ENCODE measurements around the gene SHISA2. TPM values are rescaled to one million over a fixed set of nuclear protein-coding genes. Genes with fewer than 3 reads are reported as not detected.
"Not testable (repeated sequence)": the region's sequence is repeated elsewhere in the genome, so short reads cannot be mapped to it uniquely, and the experiment has no call there.

The SHISA2 gene
- polyA plus RNA-seq (2012; ENCODE audit: insufficient read depth, insufficient read length, low read depth) = not detected

DNA sequence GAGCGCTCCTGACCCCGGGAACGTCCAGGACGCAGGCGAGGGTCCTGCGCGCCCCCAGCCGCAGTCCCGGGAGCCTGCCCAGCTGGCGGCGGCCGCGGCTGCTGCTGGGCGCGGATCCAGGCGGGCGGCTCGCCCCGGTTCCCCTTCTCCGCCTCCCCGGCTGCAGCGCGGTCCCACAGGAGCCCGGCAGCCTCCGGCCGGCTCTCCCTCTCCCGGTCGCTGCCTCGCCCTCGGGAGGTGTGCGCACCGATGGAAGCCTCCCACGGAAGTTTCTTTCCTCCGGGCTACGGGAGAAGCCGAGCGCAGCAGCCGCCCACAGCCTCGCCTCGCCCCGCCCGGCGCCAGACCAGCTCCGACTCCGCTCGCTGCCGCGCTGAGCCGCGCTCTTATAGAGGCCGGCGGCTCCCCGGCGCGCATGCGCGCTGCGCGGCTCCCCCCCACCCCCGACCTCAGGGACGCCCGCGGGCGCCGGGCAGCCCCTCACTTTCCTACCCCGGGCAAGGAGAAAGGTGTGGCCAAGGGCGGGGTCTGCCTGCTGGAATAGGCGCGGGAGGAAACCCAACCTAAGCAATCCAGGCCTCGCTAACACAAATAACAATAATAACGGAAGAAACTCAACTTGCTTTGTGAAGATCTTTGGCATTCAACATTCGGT, at the start of gene SHISA2:
SHISA2 (minus strand) TSS at position 360 of the 655 bp plus-strand sequence. CDS start 1,041 bp downstream, outside the sequence.
- Histone ChIP-seq H3K36me3 (no peaks in the 10 kb centered on the region), H3K27me3 (peaks cover 68% of the 10 kb centered on the region), H3K9me3 (no peaks in the 10 kb centered on the region; the same call in 1 of the 2 replicates), H3K4me3 (ENCODE audit: low read depth, low read length) (no peak within 1 kb of the TSS), H3K4me1 (no peaks in the 10 kb centered on the region)
- TF ChIP-seq, protein P1, sequence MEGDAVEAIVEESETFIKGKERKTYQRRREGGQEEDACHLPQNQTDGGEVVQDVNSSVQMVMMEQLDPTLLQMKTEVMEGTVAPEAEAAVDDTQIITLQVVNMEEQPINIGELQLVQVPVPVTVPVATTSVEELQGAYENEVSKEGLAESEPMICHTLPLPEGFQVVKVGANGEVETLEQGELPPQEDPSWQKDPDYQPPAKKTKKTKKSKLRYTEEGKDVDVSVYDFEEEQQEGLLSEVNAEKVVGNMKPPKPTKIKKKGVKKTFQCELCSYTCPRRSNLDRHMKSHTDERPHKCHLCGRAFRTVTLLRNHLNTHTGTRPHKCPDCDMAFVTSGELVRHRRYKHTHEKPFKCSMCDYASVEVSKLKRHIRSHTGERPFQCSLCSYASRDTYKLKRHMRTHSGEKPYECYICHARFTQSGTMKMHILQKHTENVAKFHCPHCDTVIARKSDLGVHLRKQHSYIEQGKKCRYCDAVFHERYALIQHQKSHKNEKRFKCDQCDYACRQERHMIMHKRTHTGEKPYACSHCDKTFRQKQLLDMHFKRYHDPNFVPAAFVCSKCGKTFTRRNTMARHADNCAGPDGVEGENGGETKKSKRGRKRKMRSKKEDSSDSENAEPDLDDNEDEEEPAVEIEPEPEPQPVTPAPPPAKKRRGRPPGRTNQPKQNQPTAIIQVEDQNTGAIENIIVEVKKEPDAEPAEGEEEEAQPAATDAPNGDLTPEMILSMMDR (IDR thresholded peaks at IDR 0.05; ENCODE audit: low read depth, low read length) = no peak
- peak; percentile 33 for DNase-seq

DNA sequence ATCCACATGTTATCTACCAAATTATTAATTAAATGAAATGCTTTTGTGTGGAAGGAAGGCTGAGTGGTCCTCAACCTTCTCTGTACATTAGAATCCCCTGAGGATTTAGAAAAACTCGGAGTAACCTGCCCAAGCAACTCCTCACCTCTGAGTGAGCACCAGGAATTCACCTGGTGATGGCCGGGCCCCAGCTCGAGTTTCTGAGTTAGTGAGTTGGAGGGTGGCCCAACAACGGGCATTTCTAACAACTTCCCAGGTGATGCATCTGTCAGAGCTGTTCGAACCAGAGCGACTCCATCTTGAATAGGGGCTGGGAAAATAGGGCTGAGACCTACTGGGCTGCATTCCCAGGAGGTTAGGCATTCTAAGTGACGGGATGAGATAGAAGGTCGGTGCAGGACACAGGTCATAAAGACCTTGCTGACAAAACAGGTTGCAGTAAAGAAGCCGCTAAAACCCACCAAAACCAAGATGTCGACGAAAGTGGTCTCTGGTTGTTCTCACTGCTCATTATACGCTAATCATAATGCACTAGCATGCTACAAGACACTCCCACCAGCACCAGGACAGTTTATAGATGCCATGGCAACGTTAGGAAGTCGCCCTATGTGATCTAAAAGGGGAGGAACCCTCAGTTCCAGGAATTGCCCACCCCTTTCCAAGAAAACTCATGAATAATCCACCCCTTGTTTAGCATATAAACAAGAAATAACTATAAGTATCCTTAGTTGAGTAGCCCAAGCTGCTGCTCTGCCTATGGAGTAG, 44.2 kb upstream of the SHISA2 start:
- DNase-seq = no peak
- Histone ChIP-seq H3K4me3 (ENCODE audit: low read depth, low read length) (no peak overlapping the region), H3K4me1 (no peaks in the 10 kb centered on the region), H3K36me3 (no peaks in the 10 kb centered on the region), H3K9me3 (no peaks in the 10 kb centered on the region), H3K27me3 (no peaks in the 10 kb centered on the region)
- TF ChIP-seq, protein P1 (IDR thresholded peaks at IDR 0.05; ENCODE audit: low read depth, low read length) = no peak

DNA sequence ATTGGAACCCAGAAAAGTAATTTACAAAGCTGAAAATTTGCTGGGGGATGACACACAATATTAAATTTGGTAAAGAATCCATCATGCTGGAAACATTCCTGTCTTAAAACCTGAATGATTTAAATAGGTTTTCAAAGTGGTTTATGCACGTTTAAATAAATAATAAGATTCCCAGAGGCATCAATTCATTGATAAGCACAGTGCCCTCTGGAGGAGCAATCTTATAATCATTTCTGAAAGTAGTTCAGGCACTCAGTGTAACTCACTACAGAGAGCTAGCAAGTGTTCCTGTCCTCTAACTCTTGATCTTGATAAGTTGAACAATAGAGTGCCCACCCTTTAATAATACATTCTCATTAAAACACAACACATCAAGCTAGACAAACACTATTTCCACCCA, 43.5 kb upstream of the SHISA2 start:
- no peak for DNase-seq
- no peaks in the 10 kb centered on the region for H3K36me3 ChIP-seq
- no peaks in the 10 kb centered on the region for H3K27me3 ChIP-seq
- no peaks in the 10 kb centered on the region for H3K4me1 ChIP-seq
- TF ChIP-seq, protein P1 (IDR thresholded peaks at IDR 0.05; ENCODE audit: low read depth, low read length) = 0 out of 2 replicates have a peak, but pooled peaks have one; percentile 1
- no peaks in the 10 kb centered on the region for H3K9me3 ChIP-seq
- no peak overlapping the region for H3K4me3 ChIP-seq (ENCODE audit: low read depth, low read length)

DNA sequence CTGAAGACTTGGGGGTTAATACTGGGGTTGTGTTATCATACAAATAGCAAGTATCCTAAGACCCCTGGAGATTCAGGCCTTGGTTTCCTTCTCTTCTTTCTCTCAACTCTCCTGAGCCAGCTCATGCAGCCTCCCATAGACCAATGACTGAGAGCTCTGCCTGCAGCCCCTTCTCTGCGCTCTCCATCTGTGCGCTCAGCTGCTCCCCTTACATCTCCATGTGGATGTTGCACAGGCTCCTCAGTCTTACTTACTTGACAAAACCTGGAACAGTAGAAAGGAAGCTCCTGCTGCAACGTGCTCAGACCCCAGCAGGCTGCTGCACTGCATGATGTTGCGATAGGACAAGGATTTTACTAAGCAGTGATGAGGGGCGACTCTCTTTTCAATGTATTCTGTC, 25.0 kb upstream of the SHISA2 start:
- H3K9me3 ChIP-seq; DNase-seq; H3K4me1 ChIP-seq; H3K36me3 ChIP-seq; H3K4me3 ChIP-seq (ENCODE audit: low read depth, low read length): not testable (repeated sequence)
- peaks cover 12% of the 10 kb centered on the region for H3K27me3 ChIP-seq

DNA sequence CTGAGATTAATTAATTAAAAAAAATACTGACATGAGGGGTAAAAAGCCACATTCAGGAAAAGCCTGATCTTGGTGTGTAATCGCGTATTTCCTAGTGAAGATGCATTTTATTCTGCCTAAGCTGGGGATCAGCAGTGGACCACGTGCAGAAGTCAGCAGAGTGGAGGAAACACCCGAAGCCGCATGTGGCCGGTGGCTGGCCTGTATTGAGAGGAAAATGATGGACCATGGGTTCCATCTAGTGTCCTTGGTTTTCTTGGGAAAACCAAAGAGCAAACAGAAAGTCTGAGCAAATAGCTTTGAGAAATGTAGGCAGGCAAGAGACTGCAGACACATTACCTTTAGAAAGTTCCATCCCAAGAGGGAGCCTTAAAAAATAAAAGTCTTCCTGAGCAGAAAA, 23.7 kb upstream of the SHISA2 start:
- Histone ChIP-seq H3K4me1 (no peaks in the 10 kb centered on the region), H3K4me3 (ENCODE audit: low read depth, low read length) (no peak overlapping the region), H3K27me3 (peaks cover 10% of the 10 kb centered on the region), H3K36me3 (no peaks in the 10 kb centered on the region), H3K9me3 (no peaks in the 10 kb centered on the region)
- no peak for DNase-seq
- TF ChIP-seq, protein P1 (IDR thresholded peaks at IDR 0.05; ENCODE audit: low read depth, low read length) = no peak

DNA sequence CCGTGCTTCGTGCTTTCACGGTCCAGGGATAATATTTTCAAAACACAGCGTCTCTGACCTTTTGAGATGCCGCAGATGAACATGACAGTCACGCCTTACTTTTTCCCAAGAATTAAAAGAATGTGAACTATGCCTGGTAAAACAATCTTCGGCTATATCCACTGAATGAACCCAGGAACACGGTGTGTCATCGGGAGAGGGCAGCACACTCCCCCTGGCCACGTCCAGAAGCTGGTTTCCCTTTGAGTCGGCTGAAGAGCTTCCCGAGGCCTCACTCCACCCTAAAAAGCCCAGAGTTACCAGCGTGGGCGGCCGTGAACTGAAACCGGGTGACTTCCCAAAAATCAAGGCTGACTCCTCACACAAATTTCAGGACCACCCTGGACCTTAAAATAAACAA, 22.9 kb upstream of the SHISA2 start:
- H3K36me3 ChIP-seq = no peaks in the 10 kb centered on the region
- DNase-seq = no peak
- TF ChIP-seq, protein P1 (IDR thresholded peaks at IDR 0.05; ENCODE audit: low read depth, low read length) = 0 out of 2 replicates have a peak, but pooled peaks have one; percentile 10

DNA sequence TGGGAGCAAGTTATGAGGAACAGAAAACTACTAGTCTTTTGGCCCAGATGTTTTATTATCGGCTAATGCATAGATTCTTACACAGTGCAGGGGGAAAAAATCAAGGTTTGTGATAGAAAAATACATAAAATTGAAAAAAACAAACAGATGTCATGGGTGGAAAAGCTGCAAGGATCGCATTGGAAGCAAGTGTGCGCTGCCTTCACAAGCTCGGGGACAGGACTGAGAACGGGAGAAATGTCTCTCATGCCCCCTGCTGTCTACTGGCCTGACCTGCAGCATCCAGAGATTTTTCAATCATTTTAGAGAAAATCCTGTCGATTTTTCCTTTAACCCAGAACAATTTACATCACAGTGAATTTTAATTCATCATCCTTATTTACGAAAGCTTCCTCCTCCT, 20.5 kb upstream of the SHISA2 start:
- not testable (repeated sequence) for H3K4me1 ChIP-seq; H3K27me3 ChIP-seq; H3K36me3 ChIP-seq; H3K9me3 ChIP-seq; H3K4me3 ChIP-seq (ENCODE audit: low read depth, low read length); DNase-seq

More for the DNA sequence above, 22.9 kb upstream of the SHISA2 start:
- H3K4me1 ChIP-seq = no peaks in the 10 kb centered on the region
- H3K9me3 ChIP-seq = no peaks in the 10 kb centered on the region
- H3K27me3 ChIP-seq = peaks cover 7% of the 10 kb centered on the region; the same call in 1 of the 2 replicates
- H3K4me3 ChIP-seq (ENCODE audit: low read depth, low read length) = no peak overlapping the region

Data from BE2C (cell line).